NCI-H1436 (cell line): ENCODE data around the gene DCTPP1.
"Not testable (repeated sequence)": the region's sequence is repeated elsewhere in the genome, so short reads cannot be mapped to it uniquely, and the experiment has no call there.

ENCODE experiments used
- DNase-seq: peaks from one replicate; lab custom pipeline; 2025; lab: John Stamatoyannopoulos, UW

DCTPP1 gene

GRCh38 chr16:30413112-30413806 lies 16.6 kb downstream of the DCTPP1 start:
- DNase-seq = no peak

DNA sequence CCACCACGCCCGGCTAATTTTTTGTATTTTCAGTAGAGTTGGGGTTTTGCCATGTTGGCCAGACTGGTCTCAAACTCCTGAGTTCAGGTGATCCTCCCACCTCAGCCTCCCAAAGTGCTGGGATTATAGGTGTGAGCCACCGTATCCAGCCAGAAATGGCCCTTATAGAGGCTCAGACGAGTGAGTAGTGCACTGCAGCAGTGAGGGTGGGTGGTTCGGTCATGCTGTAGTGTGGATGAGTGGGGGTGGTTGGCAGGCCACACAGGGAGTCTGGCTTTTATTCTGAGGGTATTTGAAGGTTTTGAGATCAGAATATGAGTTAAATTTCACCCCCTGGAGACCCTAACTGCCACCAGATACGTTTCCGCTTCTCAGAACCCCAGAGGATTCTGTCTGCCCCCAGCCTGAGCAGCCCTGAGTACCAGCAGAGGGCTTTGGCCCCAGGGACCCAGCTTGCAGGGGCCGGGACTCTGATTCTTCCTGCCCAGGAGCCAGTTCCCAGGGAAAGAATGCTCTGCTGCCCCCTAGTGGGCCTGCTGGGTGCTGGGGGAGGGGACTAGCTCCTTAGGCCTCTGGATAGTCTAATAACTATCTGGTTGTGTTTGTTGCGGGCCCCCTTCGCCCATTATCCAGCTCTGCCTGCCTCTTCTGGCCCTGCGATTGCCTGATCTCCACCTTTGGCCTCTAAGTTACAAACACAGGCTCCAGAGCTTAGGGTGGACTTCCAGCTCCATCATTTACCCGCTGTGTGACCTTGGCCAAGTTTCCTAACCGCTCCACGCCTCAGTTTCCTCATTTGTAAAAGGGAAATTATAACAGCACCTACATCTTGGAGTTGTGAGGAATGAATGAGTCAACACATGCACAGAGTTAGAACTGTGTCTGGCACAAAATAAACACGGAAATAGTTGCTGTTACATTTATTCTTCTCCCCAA lies 20.4 kb downstream of the DCTPP1 start:
- peak; percentile 80 for DNase-seq

GRCh38 chr16:30407804-30408534 lies 21.9 kb downstream of the DCTPP1 start:
- DNase-seq = no peak

- peak; percentile 84 for DNase-seq
Observed at GRCh38 chr16:30407102-30407803, 22.6 kb downstream of the DCTPP1 start, which contains the start of gene ZNF771. TSS of gene ZNF771 (plus strand) at chr16:30407606. CDS start at chr16:30408054, 448 bp downstream.

GRCh38 chr16:30406795-30407101 lies 23.1 kb downstream of the DCTPP1 start:
- no peak for DNase-seq

DNA sequence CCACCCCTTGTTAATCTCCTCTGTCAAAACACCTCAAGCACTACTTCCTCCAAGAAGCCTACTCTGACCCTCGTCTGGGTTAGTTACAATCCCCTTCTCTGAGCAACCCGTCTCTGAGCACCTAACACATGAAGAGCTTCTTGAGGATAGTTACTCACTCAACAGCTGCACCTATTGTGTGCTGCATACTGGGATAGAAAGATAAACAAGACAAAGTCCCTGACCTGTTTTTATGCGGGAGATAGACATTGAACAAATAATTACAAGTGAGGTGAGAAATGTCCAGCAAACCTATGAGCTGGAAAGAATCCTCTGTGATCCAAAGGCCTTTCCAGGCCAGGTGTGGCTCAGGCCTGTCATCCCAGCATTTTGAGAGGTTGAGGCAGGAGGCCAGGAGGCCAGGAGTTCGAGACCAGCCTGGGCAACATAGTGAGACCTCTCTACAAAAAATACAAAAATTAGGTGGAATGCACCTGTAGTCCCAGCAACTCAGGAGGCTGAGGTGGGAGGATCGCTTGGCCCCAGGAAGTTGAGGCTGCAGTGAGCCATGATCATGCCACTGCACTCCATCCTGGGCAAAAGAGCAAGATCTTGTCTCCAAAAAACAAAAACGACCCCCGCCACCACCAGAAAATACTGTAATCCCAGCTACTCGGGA lies 27.9 kb downstream of the DCTPP1 start:
- no peak for DNase-seq

DNA sequence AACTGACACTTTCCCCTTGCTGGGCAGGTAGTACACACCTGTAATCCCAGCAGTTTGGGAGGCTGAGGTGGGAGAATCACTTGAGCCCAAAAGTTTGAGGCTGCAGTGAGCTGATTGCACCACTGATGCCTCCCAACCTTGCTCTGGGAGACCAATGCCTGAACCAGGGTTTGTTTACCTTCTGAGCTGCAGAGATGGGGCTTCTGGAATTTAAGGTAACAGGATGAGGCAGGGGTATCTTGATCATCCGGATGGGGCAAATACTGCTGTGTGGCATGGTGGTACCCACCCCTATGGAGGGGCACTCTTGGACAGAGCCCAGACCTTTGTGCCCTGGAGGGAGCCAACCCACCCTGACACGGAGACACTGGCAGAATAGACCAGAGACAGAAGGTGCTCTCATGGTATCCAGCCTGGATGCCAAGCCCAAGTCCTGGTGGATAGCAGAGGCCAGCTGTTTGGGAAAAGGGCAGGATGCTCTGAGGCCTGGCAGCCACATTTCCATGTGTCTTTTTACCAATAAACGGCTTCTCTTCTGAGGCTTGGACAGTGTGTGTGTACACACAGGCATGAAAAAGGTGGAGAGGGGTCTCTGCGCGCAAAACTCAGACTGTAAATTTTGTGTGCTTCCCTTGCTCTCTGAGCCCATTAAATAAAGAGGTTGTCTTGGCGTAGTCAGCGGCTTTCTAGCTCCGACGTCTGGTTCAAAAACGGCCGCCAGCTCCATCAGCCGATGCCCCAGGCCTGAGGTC lies 30.2 kb downstream of the DCTPP1 start:
- no peak for DNase-seq

GRCh38 chr16:30398661-30399434 lies 31.0 kb downstream of the DCTPP1 start:
- DNase-seq = no peak

DNA sequence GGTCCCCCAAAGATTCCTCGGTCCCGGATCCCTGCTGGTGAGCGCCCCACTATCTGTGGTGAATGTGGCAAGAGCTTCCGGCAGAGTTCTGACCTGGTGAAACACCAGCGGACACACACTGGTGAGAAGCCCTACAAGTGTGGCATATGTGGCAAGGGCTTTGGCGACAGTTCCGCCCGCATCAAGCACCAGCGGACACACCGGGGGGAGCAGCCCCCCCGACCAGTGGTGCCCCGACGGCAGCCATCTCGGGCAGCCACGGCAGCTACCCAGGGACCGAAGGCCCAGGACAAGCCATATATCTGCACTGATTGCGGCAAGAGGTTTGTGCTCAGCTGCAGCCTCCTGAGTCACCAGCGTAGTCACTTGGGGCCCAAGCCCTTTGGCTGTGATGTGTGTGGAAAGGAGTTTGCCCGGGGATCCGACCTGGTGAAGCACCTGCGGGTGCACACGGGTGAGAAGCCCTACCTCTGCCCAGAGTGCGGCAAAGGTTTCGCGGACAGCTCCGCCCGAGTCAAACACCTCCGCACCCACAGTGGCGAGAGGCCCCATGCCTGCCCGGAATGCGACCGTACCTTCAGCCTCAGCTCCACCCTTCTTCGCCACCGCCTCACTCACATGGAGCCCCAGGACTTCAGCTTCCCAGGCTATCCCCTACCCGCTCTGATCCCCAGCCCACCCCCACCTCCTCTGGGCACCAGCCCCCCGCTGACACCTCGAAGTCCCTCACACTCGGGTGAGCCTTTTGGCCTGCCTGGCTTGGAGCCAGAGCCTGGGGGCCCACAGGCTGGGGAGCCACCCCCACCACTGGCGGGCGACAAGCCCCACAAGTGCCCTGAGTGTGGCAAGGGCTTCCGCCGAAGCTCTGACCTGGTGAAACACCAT lies 31.8 kb downstream of the DCTPP1 start:
- DNase-seq = no peak

DNA sequence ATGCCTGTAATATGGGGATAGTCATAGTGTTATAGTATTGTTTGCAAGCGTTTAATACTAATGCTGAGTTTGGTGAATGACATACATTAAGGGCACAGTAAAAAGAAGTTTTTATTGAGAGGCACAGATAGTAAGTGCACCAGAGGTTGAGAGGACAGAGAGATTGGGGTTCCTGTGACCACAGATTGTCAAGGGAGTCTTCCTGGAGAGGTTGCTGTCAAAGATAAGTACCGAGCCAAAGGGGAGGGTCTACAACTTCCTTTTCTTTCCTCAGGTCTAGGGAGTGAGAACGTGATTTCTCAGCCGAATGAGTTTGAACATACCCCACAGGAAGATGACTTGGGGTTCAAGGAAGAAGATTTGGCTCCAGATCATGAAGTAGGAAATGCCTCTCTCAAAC lies 32.8 kb downstream of the DCTPP1 start:
- no peak for DNase-seq

- DNase-seq = not testable (repeated sequence)
Observed at GRCh38 chr16:30396627-30397026, 33.2 kb downstream of the DCTPP1 start.

- no peak for DNase-seq
Observed at GRCh38 chr16:30395992-30396585, 33.7 kb downstream of the DCTPP1 start.

DNA sequence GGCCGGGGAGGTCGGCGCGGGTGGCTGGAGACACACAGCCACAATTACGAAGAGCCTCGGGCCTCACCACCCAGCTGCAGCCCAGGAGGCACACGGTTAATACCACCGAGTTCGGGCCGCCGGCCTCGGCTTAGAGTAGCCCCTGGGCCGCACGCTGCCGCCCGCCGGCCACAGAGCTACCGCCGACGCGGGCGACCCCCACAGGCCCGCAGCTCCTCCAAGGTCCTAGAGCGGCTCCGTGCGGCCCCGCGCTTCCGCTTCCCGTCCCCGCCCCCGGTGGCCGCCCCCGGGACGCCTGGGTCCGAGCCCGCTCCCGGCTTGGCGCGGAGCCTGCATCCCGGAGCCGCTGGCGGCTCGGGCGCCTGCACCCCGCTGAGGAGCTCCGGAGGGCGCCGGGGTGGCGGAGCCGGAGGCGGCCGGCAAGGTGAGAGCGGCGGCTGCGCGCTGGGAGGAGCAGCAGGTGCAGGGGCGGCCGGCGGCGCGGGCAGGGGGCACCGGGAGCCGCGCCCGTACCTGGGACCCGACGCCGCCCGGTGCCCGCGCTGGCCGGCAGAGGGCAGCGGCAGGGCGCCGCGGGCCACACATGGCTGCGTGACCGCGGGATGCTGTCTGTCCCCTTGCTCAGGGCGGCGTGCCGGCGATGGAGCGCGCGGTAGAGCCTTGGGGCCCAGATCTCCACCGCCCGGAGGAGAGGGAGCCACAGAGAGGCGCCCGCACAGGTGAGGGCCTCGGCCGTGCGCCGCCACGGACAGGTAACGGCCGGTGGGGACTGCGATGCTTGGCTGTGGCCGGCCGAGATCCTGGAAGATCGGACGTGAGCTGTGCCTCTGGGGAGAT lies 34.5 kb downstream of the DCTPP1 start, which contains the start of gene ZNF48:
Gene ZNF48 (plus strand): TSS at position 266 of the 837 bp plus-strand sequence. CDS start 375 bp downstream, at position 641.
- peak; percentile 84 for DNase-seq

DNA sequence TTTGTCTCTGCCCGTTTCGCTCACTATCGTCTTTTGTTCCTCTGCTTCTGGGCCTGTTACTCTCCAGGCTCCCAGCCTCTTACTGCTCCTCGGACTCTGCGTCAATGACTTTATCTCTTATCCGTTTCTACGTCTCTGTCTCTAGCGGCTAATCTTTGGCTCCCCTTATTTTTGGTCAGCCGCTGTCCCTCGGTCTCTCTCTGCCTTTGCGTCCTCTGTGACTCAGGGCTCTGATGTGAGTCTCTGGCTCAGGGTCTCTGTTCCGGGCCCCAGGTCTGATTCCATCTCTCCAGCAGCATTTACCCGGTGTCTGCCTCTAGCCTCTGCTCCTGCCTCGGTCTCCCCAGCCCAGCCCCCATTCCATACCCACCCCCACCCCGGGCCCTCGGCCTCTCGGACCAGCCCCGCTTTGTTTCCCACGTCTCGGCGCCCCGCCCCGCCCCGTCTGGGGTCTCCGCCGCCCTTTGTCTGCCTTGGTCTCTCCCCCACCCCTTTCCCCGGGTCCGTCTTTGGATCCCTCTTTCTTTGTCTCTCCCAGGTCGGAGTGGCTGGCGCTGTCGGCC lies 35.2 kb downstream of the DCTPP1 start:
- DNase-seq = peak; percentile 42

- DNase-seq = no peak
Observed at GRCh38 chr16:30383521-30383920, 46.3 kb downstream of the DCTPP1 start.

GRCh38 chr16:30382111-30382881 lies 47.5 kb downstream of the DCTPP1 start, which contains the start of gene SEPTIN1:
TSS of gene SEPTIN1 (minus strand) at chr16:30382561. CDS start at chr16:30382542, 19 bp downstream.
- peak; percentile 59 for DNase-seq
